CD14-positive monocyte (primary cell): ENCODE data around the gene NPY. TPM values are rescaled to one million over a fixed set of nuclear protein-coding genes. Genes with fewer than 3 reads are reported as not detected.

ENCODE experiments used
- DNase-seq, 3 donors: peaks; one replicate each; pipeline ENCODE4 v3.0.0-alpha.2; 2011 to 2022
- H2AFZ ChIP-seq: 2 replicates; pipeline ENCODE4 v1.6.0; 2012; ENCODE audit warnings: mild to moderate bottlenecking, low read depth, low read length, inconsistent platforms; ENCODE audit not compliant: insufficient read depth, poor library complexity, severe bottlenecking
- H3K27ac ChIP-seq, 2 donors: 1 replicate in 1 of 2; 2 replicates in 1 of 2; pipeline ENCODE4 v1.5.1; 2012 to 2013; ENCODE audit warnings: low read length in 2 of 2, control low read depth in 1 of 2, inconsistent platforms in 1 of 2, low read depth in 1 of 2, mild to moderate bottlenecking in 1 of 2
- H3K27me3 ChIP-seq, 2 donors: one replicate each; pipeline versions ENCODE4 v1.6.0 to v1.6.1; 2011 to 2013; ENCODE audit warnings: low read length in 2 of 2; ENCODE audit not compliant: control insufficient read depth in 2 of 2, insufficient read depth in 2 of 2
- H3K36me3 ChIP-seq, 2 donors: replicated peaks in 1 of 2; 1 replicate in 1 of 2; 2 replicates in 1 of 2; pipeline versions ENCODE4 v1.5.1 to v1.6.1; 2012 to 2013; ENCODE audit warnings: low read length in 2 of 2, control low read depth in 1 of 2, inconsistent platforms in 1 of 2, mild to moderate bottlenecking in 1 of 2; ENCODE audit not compliant: insufficient read depth in 2 of 2, control insufficient read depth in 1 of 2
- H3K4me1 ChIP-seq, 2 donors: 1 replicate in 1 of 2; 2 replicates in 1 of 2; pipeline versions ENCODE4 v1.5.1 to v1.6.1; 2012 to 2013; ENCODE audit warnings: low read length in 2 of 2, control low read depth in 1 of 2, inconsistent platforms in 1 of 2, mild to moderate bottlenecking in 1 of 2, moderate library complexity in 1 of 2; ENCODE audit not compliant: insufficient read depth in 2 of 2, control insufficient read depth in 1 of 2
- H3K4me2 ChIP-seq: replicated peaks from 2 replicates; pipeline ENCODE3; 2012; ENCODE audit warnings: low read length, moderate library complexity, mild to moderate bottlenecking; ENCODE audit not compliant: poor library complexity, severe bottlenecking; ENCODE audit errors: extremely low read depth
- H3K4me3 ChIP-seq, 3 experiments: fragments of 200-600 bp in 1 of 3; sonication (generic) in 1 of 3; replicated peaks in 1 of 3; 1 replicate in 2 of 3; 2 replicates in 1 of 3; pipeline ENCODE4 v1.5.1; 2011 to 2013; ENCODE audit warnings: low read length in 3 of 3, mild to moderate bottlenecking in 3 of 3, control low read depth in 2 of 3, low read depth in 2 of 3, inconsistent platforms in 1 of 3, moderate library complexity in 1 of 3
- H3K79me2 ChIP-seq: 2 replicates; pipeline ENCODE4 v1.6.0; 2012; ENCODE audit warnings: mild to moderate bottlenecking, control low read depth, inconsistent platforms, low read length, moderate library complexity; ENCODE audit not compliant: insufficient read depth
- H3K9ac ChIP-seq: 2 replicates; pipeline ENCODE4 v1.6.0; 2017; ENCODE audit warnings: low read length, mild to moderate bottlenecking; ENCODE audit not compliant: insufficient read depth, poor library complexity, severe bottlenecking
- H3K9me3 ChIP-seq, 2 donors: replicated peaks in 1 of 2; 1 replicate in 1 of 2; 2 replicates in 1 of 2; pipeline versions ENCODE4 v1.5.1 to v1.6.1; 2012 to 2013; ENCODE audit warnings: low read length in 2 of 2, control low read depth in 1 of 2; ENCODE audit not compliant: control insufficient read depth in 1 of 2, insufficient read depth in 1 of 2
- H4K20me1 ChIP-seq: 2 replicates; pipeline ENCODE4 v1.6.0; 2012; ENCODE audit warnings: mild to moderate bottlenecking, low read length, control low read depth, moderate library complexity; ENCODE audit not compliant: insufficient read depth
- H3K27ac Mint-ChIP-seq, 7 donors: one replicate each; pipeline ENCODE4 v1.8.0; 2020; ENCODE audit warnings: mild to moderate bottlenecking in 7 of 7, mixed read lengths in 7 of 7, moderate library complexity in 6 of 7, inconsistent platforms in 2 of 7
- H3K27me3 Mint-ChIP-seq, 3 donors: one replicate each; pipeline ENCODE4 v1.8.0; 2021 to 2022; ENCODE audit warnings: low read depth in 3 of 3, mild to moderate bottlenecking in 3 of 3, mixed read lengths in 3 of 3, moderate library complexity in 3 of 3, inconsistent platforms in 1 of 3
- H3K36me3 Mint-ChIP-seq, 2 donors: one replicate each; pipeline ENCODE4 v1.8.0; 2020; ENCODE audit warnings: mixed read lengths in 2 of 2, inconsistent platforms in 1 of 2, mild to moderate bottlenecking in 1 of 2
- H3K4me1 Mint-ChIP-seq: one replicate; pipeline ENCODE4 v1.8.0; 2020; ENCODE audit warnings: mild to moderate bottlenecking, mixed read lengths
- H3K4me3 Mint-ChIP-seq, 2 donors: one replicate each; pipeline ENCODE4 v1.8.0; 2020; ENCODE audit warnings: mild to moderate bottlenecking in 2 of 2, mixed read lengths in 2 of 2, moderate library complexity in 1 of 2
- H3K9me3 Mint-ChIP-seq, 7 donors: one replicate each; pipeline ENCODE4 v1.8.0; 2020 to 2022; ENCODE audit warnings: mixed read lengths in 7 of 7, mild to moderate bottlenecking in 6 of 7, moderate library complexity in 6 of 7, inconsistent platforms in 2 of 7
- whole genome bisulfite sequencing: methylation state at CpG from one replicate; pipeline ENCODE4 v1.1.5; 2013; ENCODE audit warnings: missing lambda C conversion rate; ENCODE audit not compliant: insufficient coverage; 5-methylcytosine and 5-hydroxymethylcytosine counted together
- intact Hi-C, 2 donors: fragments of 100-400 bp; cut with micrococcal nuclease; formaldehyde crosslinking; loops; one replicate each; pipeline versions ENCODE4 v1.15.0 to v1.15.1; 2023
- polyA plus RNA-seq, 3 donors: library from polyadenylated mRNA; depleted of rRNA in 1 of 3; unstranded in 2 of 3; stranded (reverse) in 1 of 3; fragments of 300-500 nt in 2 of 3; fragments of >200 nt in 1 of 3; fragmentation: Illumina TruSeq in 2 of 3; gene quantifications; 1 replicate in 2 of 3; 2 replicates in 1 of 3; pipeline ENCODE4 v1.2.3, GENCODE V29; 2012 to 2021
- TF ChIP-seq, protein P1 (sequence below): fragments of 200-600 bp; IDR thresholded peaks from one replicate; pipeline ENCODE4 v1.8.0; 2022; ENCODE audit warnings: antibody characterized with exemption, mild to moderate bottlenecking

Gene NPY
- polyA plus RNA-seq, 3 donors = not detected

DNA sequence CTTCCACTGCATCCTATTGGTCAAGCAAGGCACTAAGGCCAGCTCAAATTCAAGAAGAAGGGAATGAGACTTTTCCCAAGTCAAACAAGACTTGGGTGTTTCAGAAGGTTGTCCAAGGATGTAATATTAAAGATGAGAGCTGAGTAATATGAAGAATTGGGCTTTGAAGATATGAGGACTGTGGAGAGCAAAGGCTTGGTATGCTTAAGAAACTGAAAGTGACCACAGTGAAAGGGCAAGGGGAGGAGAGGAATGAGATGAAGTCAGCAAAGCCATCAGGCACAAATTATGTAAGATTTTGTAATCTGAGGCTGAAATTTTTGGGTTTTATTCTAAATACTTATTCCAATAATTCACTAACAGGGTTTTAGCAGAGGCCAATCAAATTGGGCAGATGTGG is 38.6 kb upstream of the NPY start:
- no peak overlapping the region for H3K27ac Mint-ChIP-seq

DNA sequence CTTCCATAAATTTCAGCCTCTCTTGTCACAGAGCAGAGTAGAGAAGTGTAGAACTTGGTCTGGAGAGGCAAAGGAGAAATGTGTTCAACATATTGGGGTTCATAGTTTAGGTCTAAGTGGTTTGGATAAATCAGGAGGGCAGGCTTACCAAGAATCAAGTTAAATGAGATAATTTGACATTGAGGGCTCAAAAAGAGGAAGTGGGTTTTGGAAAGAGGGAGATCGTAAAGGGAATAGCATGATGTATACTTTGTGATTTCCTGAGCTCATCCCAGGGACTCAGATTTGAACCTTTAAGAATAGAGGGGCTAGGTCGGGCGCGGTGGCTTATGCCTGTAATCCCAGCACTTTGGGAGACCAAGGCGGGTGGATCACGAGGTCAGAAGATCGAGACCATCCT is 34.7 kb upstream of the NPY start:
- no peaks in the 10 kb centered on the region for H3K36me3 ChIP-seq
- no peak overlapping the region for H3K4me3 Mint-ChIP-seq
- no peaks in the 10 kb centered on the region for H3K27me3 ChIP-seq
- no peak overlapping the region for H3K27ac Mint-ChIP-seq
- H3K4me1 ChIP-seq = no peaks in the 10 kb centered on the region
- TF ChIP-seq, protein P1, sequence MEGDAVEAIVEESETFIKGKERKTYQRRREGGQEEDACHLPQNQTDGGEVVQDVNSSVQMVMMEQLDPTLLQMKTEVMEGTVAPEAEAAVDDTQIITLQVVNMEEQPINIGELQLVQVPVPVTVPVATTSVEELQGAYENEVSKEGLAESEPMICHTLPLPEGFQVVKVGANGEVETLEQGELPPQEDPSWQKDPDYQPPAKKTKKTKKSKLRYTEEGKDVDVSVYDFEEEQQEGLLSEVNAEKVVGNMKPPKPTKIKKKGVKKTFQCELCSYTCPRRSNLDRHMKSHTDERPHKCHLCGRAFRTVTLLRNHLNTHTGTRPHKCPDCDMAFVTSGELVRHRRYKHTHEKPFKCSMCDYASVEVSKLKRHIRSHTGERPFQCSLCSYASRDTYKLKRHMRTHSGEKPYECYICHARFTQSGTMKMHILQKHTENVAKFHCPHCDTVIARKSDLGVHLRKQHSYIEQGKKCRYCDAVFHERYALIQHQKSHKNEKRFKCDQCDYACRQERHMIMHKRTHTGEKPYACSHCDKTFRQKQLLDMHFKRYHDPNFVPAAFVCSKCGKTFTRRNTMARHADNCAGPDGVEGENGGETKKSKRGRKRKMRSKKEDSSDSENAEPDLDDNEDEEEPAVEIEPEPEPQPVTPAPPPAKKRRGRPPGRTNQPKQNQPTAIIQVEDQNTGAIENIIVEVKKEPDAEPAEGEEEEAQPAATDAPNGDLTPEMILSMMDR = no peak
- intact Hi-C loops = no loop called here
- peaks cover 2% of the 10 kb centered on the region for H3K4me1 Mint-ChIP-seq
- peaks cover 14 to 23% of the 10 kb centered on the region in 2 donors for H3K9me3 ChIP-seq
- H3K4me3 ChIP-seq = no peak overlapping the region
- no peaks in the 10 kb centered on the region for H3K79me2 ChIP-seq
- no peak overlapping the region for H2AFZ ChIP-seq
- WGBS = 44% methylated on average over 4 of the region's 7 CpGs
- H3K9me3 Mint-ChIP-seq = peaks cover 11 to 28% (median 19%) of the 10 kb centered on the region in 7 donors
- no peaks in the 10 kb centered on the region for H4K20me1 ChIP-seq
- no peak overlapping the region for H3K4me2 ChIP-seq
- peaks cover 3 to 6% (median 4%) of the 10 kb centered on the region in 3 donors for H3K27me3 Mint-ChIP-seq
- H3K36me3 Mint-ChIP-seq = no peaks in the 10 kb centered on the region
- DNase-seq = no peak
- H3K9ac ChIP-seq = no peak overlapping the region
- H3K27ac ChIP-seq = no peak overlapping the region

More for the DNA sequence above, 38.6 kb upstream of the NPY start:
- TF ChIP-seq, protein P1 = no peak
- Histone ChIP-seq H3K4me1 (no peaks in the 10 kb centered on the region), H4K20me1 (no peaks in the 10 kb centered on the region), H3K4me2 (no peak overlapping the region), H3K9ac (no peak overlapping the region), H3K27ac (no peak overlapping the region), H3K27me3 (no peaks in the 10 kb centered on the region), H2AFZ (no peak overlapping the region), H3K36me3 (no peaks in the 10 kb centered on the region), H3K4me3 (no peak overlapping the region), H3K79me2 (no peaks in the 10 kb centered on the region), H3K9me3 (peaks cover 1 to 6% of the 10 kb centered on the region in 2 donors)
- H3K27me3 Mint-ChIP-seq = peaks cover 0 to 8% (median 5%) of the 10 kb centered on the region in 3 donors
- no peak for DNase-seq
- intact Hi-C loops = no loop called here
- H3K36me3 Mint-ChIP-seq = no peaks in the 10 kb centered on the region
- no peak overlapping the region for H3K4me3 Mint-ChIP-seq
- peaks cover 0 to 12% (median 4%) of the 10 kb centered on the region in 7 donors for H3K9me3 Mint-ChIP-seq
- no peaks in the 10 kb centered on the region for H3K4me1 Mint-ChIP-seq
